ENCODE results near the gene RING1. TPM values are rescaled to one million over a fixed set of nuclear protein-coding genes. Genes with fewer than 3 reads are reported as not detected.
"Not testable (repeated sequence)": the region's sequence is repeated elsewhere in the genome, so short reads cannot be mapped to it uniquely, and the experiment has no call there.

Gene RING1
- total RNA-seq, 1 donor from 2014 or later = 17.1 TPM

DNA sequence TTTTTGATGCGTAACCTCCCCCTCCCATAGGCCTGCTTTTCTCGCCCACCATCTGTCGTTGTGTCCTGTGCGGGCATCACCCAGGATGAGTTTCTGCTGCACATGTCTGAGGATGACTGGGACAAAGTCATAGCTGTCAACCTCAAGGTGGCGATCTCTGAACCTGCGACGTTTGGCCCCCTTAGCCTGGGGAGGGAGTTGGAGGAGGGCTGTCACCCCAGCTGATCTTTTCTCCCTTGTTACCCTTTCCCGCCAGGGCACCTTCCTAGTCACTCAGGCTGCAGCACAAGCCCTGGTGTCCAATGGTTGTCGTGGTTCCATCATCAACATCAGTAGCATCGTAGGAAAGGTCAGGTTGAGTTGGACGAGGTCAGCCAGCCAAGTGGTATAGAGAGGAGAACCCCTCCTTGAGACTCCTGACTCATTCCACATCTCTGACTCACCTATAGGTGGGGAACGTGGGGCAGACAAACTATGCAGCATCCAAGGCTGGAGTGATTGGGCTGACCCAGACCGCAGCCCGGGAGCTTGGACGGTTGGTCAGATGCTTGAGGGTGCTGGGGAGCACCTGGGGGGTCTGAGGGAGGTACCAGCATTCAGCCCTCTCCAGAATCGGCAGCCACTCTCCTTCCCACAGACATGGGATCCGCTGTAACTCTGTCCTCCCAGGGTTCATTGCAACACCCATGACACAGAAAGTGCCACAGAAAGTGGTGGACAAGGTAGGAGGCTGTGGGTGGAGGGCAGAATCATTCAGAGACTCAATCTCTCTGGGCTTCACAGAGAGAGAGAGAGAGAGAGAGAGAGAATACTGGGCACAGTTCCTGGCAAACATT is 2.9 kb upstream of the RING1 start:
- no peak for DNase-seq (ENCODE audit: low read depth in 2 of 2)

DNA sequence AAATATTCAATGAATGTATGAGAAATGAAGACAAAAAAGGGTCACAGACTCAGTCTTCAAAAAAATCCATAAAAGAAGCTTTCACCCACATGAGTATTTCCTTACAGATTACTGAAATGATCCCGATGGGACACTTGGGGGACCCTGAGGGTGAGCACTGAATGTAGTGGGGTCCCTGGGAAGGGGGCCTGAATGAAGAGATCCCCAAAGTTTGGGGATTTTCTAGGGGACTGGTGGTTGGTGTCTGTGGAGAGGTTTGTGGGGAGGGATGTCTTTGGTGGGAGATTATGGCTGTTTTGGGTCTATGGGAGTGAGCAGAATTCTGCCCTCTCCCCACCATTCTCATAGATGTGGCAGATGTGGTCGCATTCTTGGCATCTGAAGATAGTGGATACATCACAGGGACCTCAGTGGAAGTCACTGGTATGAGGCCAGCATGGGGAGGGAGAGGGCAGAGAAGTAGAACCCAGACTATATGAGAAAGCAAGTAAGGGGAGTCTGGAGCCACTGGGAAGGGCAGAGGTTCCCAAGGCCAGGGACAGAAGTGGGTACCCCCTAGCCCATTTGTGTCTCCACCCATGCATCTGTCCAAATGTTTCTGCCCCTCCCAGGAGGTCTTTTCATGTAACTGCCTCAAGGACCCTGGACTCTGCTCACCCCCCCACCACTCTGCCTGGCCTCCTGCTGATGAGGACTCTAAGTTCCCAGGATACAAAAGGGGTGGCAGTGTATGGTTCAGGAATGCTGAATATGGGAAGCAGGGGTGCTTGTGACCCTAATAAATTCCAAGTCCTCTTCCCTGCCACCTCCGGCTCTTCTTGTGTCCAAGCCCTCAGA is 2.1 kb upstream of the RING1 start:
- no peak for DNase-seq (ENCODE audit: low read depth in 2 of 2)

DNA sequence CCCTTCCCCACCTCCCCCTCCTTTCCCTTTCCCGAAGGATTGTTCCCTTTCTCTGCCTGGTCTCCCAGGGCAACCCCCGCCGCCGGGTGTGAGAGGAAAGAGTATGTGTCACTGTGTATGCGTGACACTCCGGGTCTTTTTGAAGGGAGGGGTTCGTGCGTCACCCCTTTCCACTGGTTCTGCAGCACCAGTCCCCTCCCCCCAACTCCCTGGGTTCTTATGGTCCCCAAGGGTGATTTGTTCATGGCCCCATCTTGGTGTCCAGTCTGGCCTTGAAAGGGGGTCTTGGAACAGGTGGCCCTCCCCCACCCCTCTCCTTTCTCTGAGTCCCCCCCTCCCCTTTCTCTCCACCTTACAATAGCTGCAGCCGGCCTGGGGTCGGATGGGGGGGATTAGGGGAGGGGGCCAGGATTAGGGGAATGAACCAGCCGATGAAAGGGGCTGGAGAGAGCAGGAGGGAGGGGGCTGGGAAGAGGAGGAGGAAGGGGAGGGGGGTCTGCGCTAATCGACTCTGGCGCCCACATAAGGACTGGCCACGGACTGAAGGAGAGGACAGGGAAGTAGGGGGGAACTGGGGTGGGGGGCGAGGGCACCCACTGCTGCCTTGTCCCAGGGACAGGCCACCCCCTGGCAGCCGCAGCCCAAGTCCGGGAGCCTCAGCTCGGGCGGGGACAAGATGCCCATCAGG is 1.3 kb upstream of the RING1 start:
- DNase-seq (ENCODE audit: low read depth in 2 of 2) = peak in 1 of 2 donors; percentile 69

DNA sequence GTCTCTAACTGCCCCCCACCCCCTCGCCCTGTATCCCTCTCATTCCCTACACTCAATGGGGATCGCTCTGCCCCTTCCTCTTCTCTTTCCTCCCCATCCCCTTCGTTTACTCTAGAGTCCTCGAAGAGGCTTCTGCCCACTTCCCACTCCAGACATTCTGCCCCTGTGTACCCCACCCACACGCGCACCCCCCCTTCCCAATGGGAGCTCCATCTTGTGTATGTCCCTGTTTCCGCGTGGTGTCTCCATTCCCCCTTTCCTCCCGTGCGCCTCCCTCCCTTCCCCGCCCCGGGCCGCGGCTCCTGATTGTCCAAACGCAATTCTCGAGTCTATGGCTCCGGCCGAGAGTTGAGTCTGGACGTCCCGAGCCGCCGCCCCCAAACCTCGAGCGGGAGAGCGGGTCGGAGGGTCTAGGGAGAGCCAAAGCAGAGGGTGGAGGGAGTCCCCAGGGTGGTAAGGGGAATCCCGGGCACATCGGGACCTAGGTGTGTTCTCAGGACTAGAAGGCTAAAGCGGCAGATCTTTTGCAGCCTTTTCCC is 679 bp upstream of the RING1 start:
- peak in 1 of 2 donors; percentile 57 for DNase-seq (ENCODE audit: low read depth in 2 of 2)

DNA sequence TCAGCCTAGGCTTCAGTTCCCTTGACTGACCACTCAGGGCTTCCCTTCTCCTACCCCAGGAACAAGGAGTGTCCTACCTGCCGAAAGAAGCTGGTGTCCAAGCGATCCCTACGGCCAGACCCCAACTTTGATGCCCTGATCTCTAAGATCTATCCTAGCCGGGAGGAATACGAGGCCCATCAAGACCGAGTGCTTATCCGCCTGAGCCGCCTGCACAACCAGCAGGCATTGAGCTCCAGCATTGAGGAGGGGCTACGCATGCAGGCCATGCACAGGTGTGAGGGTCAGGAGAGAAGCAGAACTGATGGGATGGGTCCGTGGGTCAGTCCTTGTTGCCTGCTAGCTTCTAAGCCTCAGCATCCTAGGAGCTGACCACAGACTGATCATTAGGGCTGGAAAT is 1.6 kb downstream of the RING1 start:
- DNase-seq (ENCODE audit: low read depth in 2 of 2) = no peak

DNA sequence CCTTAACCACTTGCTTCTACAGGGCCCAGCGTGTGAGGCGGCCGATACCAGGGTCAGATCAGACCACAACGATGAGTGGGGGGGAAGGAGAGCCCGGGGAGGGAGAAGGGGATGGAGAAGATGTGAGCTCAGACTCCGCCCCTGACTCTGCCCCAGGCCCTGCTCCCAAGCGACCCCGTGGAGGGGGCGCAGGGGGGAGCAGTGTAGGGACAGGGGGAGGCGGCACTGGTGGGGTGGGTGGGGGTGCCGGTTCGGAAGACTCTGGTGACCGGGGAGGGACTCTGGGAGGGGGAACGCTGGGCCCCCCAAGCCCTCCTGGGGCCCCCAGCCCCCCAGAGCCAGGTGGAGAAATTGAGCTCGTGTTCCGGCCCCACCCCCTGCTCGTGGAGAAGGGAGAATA is 2.8 kb downstream of the RING1 start:
- DNase-seq (ENCODE audit: low read depth in 2 of 2) = no peak

DNA sequence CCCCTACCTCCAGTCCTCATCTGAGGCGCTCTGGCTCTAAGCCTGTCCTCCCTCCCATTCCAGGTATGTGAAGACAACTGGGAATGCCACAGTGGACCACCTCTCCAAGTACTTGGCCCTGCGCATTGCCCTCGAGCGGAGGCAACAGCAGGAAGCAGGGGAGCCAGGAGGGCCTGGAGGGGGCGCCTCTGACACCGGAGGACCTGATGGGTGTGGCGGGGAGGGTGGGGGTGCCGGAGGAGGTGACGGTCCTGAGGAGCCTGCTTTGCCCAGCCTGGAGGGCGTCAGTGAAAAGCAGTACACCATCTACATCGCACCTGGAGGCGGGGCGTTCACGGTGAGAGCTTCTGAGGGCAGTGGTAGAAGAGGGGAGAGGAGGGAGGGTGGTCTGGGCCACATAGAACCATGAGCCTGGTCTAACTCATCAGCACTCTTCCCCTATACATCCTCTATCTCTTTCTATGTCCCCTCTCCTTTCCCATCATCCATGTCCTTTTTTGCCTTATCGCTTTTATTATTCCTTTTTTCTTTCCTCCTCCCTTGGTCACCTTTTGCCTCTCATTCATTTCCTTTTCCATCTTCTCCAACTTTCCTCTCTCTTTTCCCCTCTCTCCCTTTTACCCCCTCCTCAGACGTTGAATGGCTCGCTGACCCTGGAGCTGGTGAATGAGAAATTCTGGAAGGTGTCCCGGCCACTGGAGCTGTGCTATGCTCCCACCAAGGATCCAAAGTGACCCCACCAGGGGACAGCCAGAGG is 3.5 kb downstream of the RING1 start:
- no peak for DNase-seq (ENCODE audit: low read depth in 2 of 2)

DNA sequence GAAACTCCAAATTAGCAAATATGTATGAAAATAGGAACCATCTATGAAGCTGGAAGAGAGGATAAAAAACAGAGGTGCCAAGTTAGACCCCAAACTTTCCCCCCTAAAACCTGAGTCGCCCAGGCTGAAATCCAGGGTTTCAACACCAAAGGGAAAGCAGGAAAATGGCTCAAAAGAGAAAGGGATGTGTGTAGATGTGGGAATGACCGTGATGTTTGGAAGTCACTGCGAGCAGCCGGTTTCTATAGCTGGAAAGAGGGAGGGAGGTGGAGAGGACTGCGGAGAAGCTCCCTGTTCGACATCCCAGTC is 4.5 kb downstream of the RING1 start:
- DNase-seq (ENCODE audit: low read depth in 2 of 2) = no peak

DNA sequence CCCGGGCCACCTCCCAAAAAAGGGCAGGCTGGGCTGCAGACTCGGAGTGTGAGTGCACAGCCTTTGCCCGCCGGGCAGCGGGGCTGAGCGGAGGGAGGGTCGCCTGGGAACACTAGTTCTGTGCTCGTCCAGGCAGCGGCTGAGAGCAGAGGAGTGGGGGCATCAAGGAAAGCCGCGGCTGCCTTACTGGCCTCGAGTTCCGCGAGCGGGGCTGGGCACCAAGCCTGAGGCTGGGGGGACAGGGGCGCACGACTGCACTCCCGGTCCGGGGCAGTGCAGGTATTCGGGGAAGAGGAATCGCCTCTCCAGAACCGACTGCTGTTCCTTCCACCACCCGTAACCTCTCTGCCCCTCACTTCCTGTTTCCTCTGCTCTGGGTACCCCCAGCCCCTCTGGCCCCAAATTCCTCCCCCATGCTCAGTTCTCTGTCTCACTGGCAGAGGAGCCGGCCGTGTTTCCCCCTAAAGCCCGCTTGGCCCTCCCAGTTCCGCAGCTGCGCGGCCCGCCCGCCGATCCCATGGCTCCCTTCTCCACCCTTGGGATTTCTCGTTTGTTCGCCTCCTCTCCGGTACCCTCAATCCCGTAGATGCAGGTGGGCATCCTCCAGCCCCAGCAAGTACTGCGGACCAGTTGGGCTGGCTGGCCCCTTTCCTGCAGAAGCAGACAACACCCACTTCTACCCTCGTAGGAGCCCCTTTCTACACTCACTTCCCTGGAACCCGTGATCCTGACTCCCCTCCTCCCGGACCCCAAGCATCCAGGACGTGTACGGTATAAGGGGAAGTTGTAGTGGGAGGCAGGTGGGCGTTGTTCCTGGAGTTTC is 5.1 kb downstream of the RING1 start:
- no peak for DNase-seq (ENCODE audit: low read depth in 2 of 2)

DNA sequence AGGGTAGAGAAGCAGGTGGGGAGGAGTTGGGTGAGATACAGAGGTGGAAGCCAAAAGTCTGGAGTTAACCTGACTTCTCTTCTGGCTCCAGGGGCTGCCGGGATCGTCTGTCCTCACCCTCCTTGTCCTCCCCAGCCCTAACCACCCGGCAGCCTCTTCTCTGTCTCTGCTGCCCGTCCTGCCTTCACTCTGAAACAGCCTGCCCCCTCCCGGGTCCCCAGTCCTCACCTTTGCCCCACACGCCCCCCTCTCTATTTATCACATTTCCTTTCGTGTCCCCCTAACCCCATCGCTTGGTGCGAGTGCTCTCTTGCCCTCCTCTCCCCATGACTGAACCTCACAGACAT is 5.7 kb downstream of the RING1 start:
- no peak for DNase-seq (ENCODE audit: low read depth in 2 of 2)

DNA sequence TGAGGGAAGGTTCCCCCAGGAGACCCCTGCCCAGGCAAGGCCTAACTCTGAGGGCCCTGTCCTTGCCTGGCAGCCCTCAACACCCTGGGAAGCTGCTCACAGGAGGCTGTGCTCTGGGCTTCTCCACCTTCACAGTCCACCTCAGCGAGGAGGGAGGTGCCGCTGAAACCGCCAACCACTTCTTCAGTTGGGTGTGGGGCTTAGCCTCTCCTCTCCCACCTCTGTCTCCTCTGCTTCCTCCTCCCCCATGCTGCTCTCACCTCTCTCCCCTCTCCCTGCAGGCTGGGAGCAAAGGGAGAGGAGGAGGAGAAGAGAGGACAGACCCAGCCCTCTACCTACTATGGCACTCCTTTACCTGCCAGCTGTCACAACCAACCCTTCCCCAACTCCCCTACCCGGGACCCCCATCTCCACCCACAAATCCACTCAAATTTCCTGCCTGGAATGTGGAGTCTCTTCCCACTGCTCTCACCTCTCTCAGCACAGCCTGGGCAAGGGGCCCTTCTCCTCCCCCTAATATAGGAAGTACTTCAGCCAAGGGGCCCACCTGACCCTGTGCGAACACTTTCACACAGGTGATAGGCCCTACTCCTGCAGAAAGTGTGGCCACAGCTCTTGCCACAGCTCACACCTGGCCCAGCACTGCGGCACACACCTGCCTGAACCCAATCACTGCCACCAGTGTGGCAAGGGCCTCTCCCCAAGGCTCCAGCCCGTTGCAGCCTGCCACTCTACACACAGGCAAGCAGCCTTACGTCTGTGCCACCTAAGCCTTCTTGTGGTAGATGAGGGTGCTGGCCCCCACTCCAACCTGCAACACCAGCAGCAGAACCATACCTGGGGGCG is 7.2 kb downstream of the RING1 start:
- DNase-seq (ENCODE audit: low read depth in 2 of 2) = no peak

DNA sequence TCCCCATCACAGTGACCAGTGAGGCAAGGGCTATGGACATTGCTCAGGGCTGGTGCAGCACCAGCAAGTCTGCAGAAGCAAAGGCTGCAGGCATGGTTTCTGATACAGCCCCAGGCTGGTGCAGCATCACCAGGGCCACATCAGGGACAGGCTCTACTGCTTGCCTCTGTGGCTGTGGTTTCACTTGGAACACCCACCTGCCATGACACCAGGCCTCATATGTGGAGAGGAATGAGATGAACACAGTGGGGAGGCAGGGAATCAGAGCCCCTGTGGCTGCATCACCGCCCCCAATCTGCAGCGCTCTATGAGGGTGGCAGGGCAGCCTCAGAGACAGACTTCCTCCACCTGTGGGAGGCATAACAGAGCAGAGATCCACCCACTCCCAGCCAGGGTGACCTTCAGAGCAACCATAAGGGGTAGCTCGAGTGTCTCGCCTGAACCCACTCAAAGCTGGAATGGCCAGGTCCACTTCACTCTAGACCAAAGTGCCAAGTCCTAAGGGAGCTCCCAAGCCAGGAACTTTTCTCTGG is 7.9 kb downstream of the RING1 start:
- no peak for DNase-seq (ENCODE audit: low read depth in 2 of 2)

DNA sequence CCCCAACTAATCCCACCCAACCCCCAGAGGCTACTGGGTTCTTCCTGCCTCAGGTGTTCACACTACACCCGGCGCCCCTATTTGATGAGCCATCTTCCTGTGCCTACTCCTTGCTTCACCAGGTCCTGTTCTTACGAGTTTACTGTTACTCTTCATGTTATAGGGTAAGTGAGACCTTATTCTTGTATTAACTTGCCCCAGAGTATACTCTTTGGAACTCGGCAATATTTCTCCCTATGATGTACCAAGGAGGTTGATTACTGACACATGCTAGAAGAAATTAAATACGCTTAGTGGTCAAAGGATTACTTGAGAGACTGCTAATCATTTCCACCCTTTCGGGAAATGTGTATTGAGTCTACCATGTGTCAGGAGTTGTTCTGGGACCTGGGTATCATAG is 8.9 kb downstream of the RING1 start:
- DNase-seq (ENCODE audit: low read depth in 2 of 2) = no peak

DNA sequence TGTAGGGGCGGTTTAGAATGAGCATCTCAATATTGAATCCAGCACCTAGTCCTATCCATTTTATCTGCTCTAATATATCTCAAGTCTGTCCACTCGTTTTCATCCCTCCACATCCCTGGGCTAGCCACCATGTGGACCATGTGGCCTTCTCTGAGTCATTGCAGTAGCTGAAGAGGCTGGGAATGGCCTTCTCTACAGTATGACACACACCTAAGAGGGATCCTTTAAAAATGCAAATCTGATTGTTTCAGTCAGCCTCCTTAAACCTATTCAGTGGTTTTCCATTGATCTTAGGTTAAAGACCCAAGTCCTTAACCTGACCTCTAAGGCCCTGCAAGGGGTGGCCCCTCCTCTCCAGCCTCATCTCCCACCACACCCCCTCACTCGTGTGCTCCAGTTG is 9.4 kb downstream of the RING1 start:
- no peak for DNase-seq (ENCODE audit: low read depth in 2 of 2)

DNA sequence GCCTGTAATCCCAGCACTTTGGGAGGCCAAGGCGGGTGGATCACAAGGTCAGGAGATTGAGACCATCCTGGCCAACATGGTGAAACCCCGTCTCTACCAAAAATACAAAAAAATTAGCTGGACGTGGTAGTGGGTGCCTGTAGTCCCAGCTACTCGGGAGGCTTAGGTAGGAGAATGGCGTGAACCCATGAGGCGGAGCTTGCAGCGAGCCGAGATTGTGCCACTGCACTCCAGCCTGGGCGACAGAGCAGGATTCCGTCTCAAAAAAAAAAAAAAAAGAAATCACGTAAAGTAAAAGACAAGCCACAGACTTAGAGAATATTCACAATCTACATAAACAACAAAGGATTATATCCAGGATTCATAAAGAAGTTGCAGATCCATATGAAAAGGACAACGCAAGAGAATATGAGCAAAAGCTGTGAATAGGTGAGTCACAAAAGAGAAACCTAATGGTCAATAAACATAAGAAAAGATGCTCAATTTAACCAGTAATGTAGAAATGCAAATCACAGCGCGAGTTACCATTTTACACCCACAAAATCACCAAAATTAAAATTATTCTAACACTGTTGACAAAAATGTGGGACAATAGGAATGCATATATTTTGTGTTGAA is 18.3 kb downstream of the RING1 start:
- DNase-seq (ENCODE audit: low read depth in 2 of 2) = not testable (repeated sequence)

DNA sequence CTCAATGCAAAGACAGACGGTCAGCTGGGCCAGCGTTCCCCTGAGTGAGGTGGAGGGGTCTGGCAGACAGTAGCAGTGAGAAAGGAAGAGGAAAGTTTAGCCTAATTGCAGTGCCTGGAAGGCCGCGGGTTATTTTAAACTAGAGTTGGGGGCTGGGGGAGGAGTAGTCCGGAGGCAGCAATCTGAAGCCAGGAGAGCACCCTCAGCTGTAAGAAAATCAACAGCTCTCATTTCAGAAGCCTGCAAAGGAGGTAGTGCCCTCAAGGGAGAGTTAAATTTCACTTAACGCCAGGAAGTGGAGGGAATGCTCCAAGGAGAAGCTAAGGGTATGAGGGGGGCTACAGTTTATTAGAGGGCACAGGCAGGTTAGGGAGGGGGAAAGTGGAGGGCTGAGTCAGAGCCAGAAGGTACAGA is 26.9 kb downstream of the RING1 start:
- no peak for DNase-seq (ENCODE audit: low read depth in 2 of 2)

DNA sequence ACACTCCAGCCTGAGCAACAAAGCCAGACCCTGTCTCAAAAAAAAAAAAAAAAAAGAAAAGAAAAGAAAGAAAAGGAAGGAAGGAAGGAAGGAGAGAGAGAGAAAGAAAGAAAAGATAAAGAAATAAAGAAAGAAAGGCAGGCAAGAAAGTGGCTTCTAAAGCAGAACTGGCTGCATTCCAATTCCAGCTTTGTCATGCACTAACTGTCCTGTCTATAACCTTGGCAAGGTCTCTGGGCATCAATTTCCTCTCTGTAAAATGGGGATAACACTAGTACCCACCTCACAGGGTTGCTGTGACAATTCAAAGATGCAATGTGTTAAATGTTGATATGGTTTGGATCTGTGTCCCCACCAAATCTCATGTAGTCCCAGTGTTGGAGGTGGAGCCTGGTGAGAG is 28.0 kb downstream of the RING1 start:
- DNase-seq (ENCODE audit: low read depth in 2 of 2) = no peak

DNA sequence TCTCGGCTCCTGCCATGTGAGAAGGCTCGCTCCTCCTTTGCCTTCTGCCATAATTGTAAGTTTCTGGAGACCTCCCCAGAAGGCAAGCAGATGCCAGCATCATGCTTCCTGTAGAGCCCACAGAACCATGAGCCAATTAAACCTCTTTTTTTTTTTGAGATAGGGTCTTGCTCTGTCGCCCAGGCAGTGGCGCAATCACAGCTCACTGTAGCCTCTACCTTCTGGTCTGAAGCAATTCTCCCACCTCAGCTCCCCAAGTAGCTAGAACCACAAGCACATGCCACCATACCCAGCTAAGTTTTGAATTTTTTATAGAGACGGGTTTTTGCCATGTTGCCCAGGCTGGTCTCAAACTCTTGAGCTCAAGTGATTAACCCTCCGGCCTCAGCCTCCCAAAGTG is 28.6 kb downstream of the RING1 start:
- DNase-seq (ENCODE audit: low read depth in 2 of 2) = no peak

DNA sequence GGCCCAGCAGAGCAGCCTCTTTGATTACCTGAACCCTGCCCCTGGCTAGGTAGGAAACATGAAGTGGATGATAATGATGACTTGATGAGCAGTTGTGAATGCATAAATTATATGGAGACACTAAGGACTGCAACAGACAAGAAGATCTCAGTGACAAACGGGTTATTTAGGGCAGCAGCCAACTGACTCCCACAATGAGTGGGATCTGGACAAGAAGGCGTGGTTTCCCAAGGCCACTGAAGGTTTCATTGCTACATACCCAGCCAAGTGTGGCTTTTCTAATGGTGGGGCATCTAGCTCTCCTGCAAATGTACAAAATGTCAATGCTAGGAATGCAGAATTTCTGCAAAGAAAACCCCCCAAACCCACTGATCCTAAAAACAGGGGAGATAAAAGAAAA is 29.4 kb downstream of the RING1 start:
- no peak for DNase-seq (ENCODE audit: low read depth in 2 of 2)
